GM23338 (cell line): ENCODE data around the gene TTLL5. TPM values are rescaled to one million over a fixed set of nuclear protein-coding genes. Genes with fewer than 3 reads are reported as not detected.
A peak's percentile ranks its signal among the peaks of the same experiment; 100 is the strongest.

Source experiments
- ATAC-seq: fragments of 200-7000 bp; cut with Tn5 transposase; 3 replicates; pipeline ENCODE4 v1.9.1; 2020
- DNase-seq: peaks from one replicate; pipeline ENCODE4 v3.0.0-alpha.2; 2015; ENCODE audit warnings: low spot score
- H2AFZ ChIP-seq: fragments of 200-600 bp; sonication (generic); 2 replicates; pipeline ENCODE4 v1.8.0; 2016; ENCODE audit warnings: antibody characterized with exemption, mild to moderate bottlenecking, moderate library complexity
- H3F3A ChIP-seq: fragments of 200-600 bp; sonication (generic); replicated peaks from 2 replicates; pipeline ENCODE4 v1.8.0; 2017; ENCODE audit warnings: antibody characterized with exemption, mixed run types, low read depth
- H3K27ac ChIP-seq: fragments of 200-600 bp; sonication (generic); 2 replicates; pipeline ENCODE4 v1.6.1; 2016; ENCODE audit warnings: low read depth
- H3K27me3 ChIP-seq: fragments of 200-600 bp; sonication (generic); 2 replicates; pipeline ENCODE4 v1.8.0; 2016; ENCODE audit warnings: mild to moderate bottlenecking, mixed run types, moderate library complexity; ENCODE audit not compliant: insufficient read depth
- H3K36me3 ChIP-seq: fragments of 200-600 bp; sonication (generic); 2 replicates; pipeline ENCODE4 v1.8.0; 2016; ENCODE audit warnings: mild to moderate bottlenecking; ENCODE audit not compliant: insufficient read depth
- H3K4me1 ChIP-seq: fragments of 200-600 bp; sonication (generic); 2 replicates; pipeline ENCODE4 v1.8.0; 2016; ENCODE audit warnings: mild to moderate bottlenecking, moderate library complexity; ENCODE audit not compliant: insufficient read depth
- H3K4me2 ChIP-seq: fragments of 200-600 bp; sonication (generic); 2 replicates; pipeline ENCODE4 v1.7.1; 2017; ENCODE audit warnings: mixed run types
- H3K4me3 ChIP-seq: fragments of 200-600 bp; sonication (generic); 2 replicates; pipeline ENCODE4 v1.6.1; 2016; ENCODE audit warnings: mixed run types
- H3K79me2 ChIP-seq: fragments of 200-600 bp; sonication (generic); replicated peaks from 2 replicates; pipeline ENCODE4 v1.8.0; 2017; ENCODE audit warnings: mild to moderate bottlenecking; ENCODE audit not compliant: insufficient read depth
- H3K9me2 ChIP-seq: fragments of 200-600 bp; sonication (generic); 2 replicates; pipeline ENCODE4 v1.8.0; 2017; ENCODE audit not compliant: insufficient read depth
- H4K20me1 ChIP-seq: fragments of 200-600 bp; sonication (generic); replicated peaks from 2 replicates; pipeline ENCODE4 v1.8.0; 2017; ENCODE audit warnings: mild to moderate bottlenecking; ENCODE audit not compliant: insufficient read depth
- H3K27ac Mint-ChIP-seq: 2 replicates; pipeline ENCODE4 v1.8.0; 2020; ENCODE audit warnings: inconsistent platforms, mild to moderate bottlenecking, moderate library complexity, mixed read lengths
- H3K27me3 Mint-ChIP-seq: 3 replicates; pipeline ENCODE4 v1.8.0; 2022; ENCODE audit warnings: low read depth, mild to moderate bottlenecking, moderate library complexity, mixed read lengths, inconsistent platforms; ENCODE audit not compliant: insufficient read depth, poor library complexity
- H3K36me3 Mint-ChIP-seq: 3 replicates; pipeline ENCODE4 v1.8.0; 2021; ENCODE audit warnings: low read depth, mild to moderate bottlenecking, inconsistent platforms, moderate library complexity, mixed read lengths
- H3K4me1 Mint-ChIP-seq: 3 replicates; pipeline ENCODE4 v1.8.0; 2020; ENCODE audit warnings: mild to moderate bottlenecking, inconsistent platforms, mixed read lengths
- H3K4me3 Mint-ChIP-seq: 3 replicates; pipeline ENCODE4 v1.8.0; 2021; ENCODE audit warnings: moderate library complexity, mild to moderate bottlenecking, inconsistent platforms, mixed read lengths
- H3K9me3 Mint-ChIP-seq: 3 replicates; pipeline ENCODE4 v1.8.0; 2020; ENCODE audit warnings: moderate library complexity, mild to moderate bottlenecking, inconsistent platforms, mixed read lengths
- CREB1 ChIP-seq: fragments of 250-450 bp; sonication (Bioruptor Pico); IDR thresholded peaks from 2 replicates; pipeline ENCODE4 v1.5.0; 2020; ENCODE audit warnings: low read depth, mild to moderate bottlenecking, moderate library complexity
- ETS1 ChIP-seq: IDR thresholded peaks from 2 replicates; pipeline ENCODE4 v1.6.1; 2016; ENCODE audit warnings: antibody characterized with exemption
- EZH2 ChIP-seq: fragments of 200-600 bp; sonication (generic); IDR thresholded peaks from one replicate; pipeline ENCODE4 v1.8.0; 2017; ENCODE audit warnings: antibody characterized with exemption, mild to moderate bottlenecking, low read depth; ENCODE audit not compliant: unreplicated experiment
- EZH2phosphoT487 ChIP-seq: fragments of 200-600 bp; sonication (generic); IDR thresholded peaks from one replicate; pipeline ENCODE4 v1.8.1; 2018; ENCODE audit warnings: antibody characterized with exemption; ENCODE audit not compliant: unreplicated experiment
- JUNB ChIP-seq: IDR thresholded peaks from one replicate; pipeline ENCODE4 v1.6.1; 2016; ENCODE audit warnings: antibody characterized with exemption; ENCODE audit not compliant: unreplicated experiment
- NANOG ChIP-seq: IDR thresholded peaks from 2 replicates; pipeline ENCODE4 v1.6.1; 2016; ENCODE audit warnings: antibody characterized with exemption, borderline replicate concordance
- POLR2AphosphoS5 ChIP-seq: IDR thresholded peaks from 2 replicates; pipeline ENCODE4 v1.6.1; 2016; ENCODE audit warnings: antibody characterized with exemption, low read depth
- STAT1 ChIP-seq: IDR thresholded peaks from one replicate; pipeline ENCODE4 v1.6.1; 2016; ENCODE audit warnings: antibody characterized with exemption; ENCODE audit not compliant: unreplicated experiment
- ZNF331 ChIP-seq: fragments of 250-450 bp; sonication (Bioruptor Pico); IDR thresholded peaks from 2 replicates; pipeline ENCODE4 v1.5.0; 2020; ENCODE audit warnings: low read depth, mild to moderate bottlenecking, moderate library complexity
- polyA plus RNA-seq: library from polyadenylated mRNA; unstranded; fragments of >200 nt; fragmentation: Nextera tagmentation; extraction: Ambion mirVana; gene quantifications from 2 replicates; pipeline ENCODE4 v1.2.1, GENCODE V29; 2016
- total RNA-seq: library from RNA; depleted of rRNA; stranded (reverse); fragments of >200 nt; shearing (Covaris generic); gene quantifications from 2 replicates; pipeline ENCODE4 v1.2.3, GENCODE V29; 2014
- TF ChIP-seq, protein P1 (sequence below): fragments of 250-450 bp; sonication (Bioruptor Pico); IDR thresholded peaks from 2 replicates; pipeline ENCODE4 v1.5.0; 2020; ENCODE audit warnings: mild to moderate bottlenecking, moderate library complexity
- TF ChIP-seq, protein P2 (sequence below): IDR thresholded peaks from one replicate; pipeline ENCODE4 v1.6.1; 2018; ENCODE audit warnings: antibody characterized with exemption; ENCODE audit not compliant: unreplicated experiment

The TTLL5 gene
- total and polyA plus RNA-seq, 2 experiments from 2014 or later = 33.5 to 35.4 TPM

DNA sequence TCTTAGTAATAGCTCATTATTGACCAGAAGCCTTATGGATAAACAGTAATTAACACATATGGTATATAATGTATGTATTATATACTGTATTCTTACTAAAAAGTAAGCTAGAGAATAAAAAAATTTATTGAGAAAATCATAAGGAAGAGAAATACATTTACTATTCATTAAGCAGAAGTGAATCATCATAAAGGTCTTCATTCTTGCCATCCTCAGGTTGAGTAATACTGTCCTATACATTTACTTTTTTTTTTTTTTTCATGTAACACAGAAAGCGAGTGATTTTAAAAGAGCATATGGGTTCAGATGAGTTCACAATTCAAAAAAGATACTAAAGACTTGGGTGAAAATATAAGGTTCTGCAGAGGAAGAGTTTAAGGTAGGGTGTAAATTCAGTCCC lies 168.3 kb downstream of the TTLL5 start (continued):
- TF ChIP-seq, protein P1, sequence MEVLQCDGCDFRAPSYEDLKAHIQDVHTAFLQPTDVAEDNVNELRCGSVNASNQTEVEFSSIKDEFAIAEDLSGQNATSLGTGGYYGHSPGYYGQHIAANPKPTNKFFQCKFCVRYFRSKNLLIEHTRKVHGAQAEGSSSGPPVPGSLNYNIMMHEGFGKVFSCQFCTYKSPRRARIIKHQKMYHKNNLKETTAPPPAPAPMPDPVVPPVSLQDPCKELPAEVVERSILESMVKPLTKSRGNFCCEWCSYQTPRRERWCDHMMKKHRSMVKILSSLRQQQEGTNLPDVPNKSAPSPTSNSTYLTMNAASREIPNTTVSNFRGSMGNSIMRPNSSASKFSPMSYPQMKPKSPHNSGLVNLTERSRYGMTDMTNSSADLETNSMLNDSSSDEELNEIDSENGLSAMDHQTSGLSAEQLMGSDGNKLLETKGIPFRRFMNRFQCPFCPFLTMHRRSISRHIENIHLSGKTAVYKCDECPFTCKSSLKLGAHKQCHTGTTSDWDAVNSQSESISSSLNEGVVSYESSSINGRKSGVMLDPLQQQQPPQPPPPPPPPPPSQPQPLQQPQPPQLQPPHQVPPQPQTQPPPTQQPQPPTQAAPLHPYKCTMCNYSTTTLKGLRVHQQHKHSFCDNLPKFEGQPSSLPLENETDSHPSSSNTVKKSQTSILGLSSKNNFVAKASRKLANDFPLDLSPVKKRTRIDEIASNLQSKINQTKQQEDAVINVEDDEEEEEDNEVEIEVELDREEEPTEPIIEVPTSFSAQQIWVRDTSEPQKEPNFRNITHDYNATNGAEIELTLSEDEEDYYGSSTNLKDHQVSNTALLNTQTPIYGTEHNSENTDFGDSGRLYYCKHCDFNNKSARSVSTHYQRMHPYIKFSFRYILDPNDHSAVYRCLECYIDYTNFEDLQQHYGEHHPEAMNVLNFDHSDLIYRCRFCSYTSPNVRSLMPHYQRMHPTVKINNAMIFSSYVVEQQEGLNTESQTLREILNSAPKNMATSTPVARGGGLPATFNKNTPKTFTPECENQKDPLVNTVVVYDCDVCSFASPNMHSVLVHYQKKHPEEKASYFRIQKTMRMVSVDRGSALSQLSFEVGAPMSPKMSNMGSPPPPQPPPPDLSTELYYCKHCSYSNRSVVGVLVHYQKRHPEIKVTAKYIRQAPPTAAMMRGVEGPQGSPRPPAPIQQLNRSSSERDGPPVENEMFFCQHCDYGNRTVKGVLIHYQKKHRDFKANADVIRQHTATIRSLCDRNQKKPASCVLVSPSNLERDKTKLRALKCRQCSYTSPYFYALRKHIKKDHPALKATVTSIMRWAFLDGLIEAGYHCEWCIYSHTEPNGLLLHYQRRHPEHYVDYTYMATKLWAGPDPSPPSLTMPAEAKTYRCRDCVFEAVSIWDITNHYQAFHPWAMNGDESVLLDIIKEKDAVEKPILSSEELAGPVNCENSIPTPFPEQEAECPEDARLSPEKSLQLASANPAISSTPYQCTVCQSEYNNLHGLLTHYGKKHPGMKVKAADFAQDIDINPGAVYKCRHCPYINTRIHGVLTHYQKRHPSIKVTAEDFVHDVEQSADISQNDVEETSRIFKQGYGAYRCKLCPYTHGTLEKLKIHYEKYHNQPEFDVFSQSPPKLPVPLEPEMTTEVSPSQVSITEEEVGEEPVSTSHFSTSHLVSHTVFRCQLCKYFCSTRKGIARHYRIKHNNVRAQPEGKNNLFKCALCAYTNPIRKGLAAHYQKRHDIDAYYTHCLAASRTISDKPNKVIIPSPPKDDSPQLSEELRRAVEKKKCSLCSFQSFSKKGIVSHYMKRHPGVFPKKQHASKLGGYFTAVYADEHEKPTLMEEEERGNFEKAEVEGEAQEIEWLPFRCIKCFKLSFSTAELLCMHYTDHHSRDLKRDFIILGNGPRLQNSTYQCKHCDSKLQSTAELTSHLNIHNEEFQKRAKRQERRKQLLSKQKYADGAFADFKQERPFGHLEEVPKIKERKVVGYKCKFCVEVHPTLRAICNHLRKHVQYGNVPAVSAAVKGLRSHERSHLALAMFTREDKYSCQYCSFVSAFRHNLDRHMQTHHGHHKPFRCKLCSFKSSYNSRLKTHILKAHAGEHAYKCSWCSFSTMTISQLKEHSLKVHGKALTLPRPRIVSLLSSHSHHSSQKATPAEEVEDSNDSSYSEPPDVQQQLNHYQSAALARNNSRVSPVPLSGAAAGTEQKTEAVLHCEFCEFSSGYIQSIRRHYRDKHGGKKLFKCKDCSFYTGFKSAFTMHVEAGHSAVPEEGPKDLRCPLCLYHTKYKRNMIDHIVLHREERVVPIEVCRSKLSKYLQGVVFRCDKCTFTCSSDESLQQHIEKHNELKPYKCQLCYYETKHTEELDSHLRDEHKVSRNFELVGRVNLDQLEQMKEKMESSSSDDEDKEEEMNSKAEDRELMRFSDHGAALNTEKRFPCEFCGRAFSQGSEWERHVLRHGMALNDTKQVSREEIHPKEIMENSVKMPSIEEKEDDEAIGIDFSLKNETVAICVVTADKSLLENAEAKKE = no peak
- TF ChIP-seq ZNF331 (CRISPR knock-in tag) = no peak
- TF ChIP-seq EZH2 = no peak

DNA sequence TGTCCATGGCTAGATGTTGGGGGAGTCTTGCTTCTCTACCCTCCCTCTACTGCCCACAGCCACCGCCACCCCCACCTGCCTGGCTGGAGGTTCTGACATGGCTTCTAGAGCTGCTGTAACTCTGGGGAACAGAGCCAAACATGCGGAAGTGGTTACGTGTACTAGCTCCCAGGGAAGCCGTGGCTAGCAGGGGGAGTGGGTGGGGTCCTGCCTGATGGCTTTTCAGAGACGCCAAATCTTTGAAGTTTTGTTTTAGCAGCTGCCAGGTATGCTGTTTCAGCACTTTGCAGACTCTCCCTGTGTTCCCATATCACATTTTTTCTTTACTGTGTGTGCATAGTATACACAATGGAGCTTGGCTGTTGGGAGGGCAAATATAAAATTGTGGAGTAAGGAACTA lies 170.4 kb downstream of the TTLL5 start:
- no peaks in the 10 kb centered on the region for H3F3A ChIP-seq
- Mint-ChIP-seq H3K9me3 (no peaks in the 10 kb centered on the region), H3K4me1 (peaks cover 4% of the 10 kb centered on the region; the same call in 1 of the 3 replicates), H3K27me3 (no peaks in the 10 kb centered on the region), H3K27ac (no peak overlapping the region), H3K36me3 (no peaks in the 10 kb centered on the region), H3K4me3 (no peak overlapping the region)
- no peak overlapping the region for H3K4me2 ChIP-seq
- H3K4me3 ChIP-seq = no peak overlapping the region
- H3K27ac ChIP-seq = no peak overlapping the region
- no peaks in the 10 kb centered on the region for H3K27me3 ChIP-seq
- no peaks in the 10 kb centered on the region for H3K79me2 ChIP-seq
- no peak overlapping the region for H2AFZ ChIP-seq
- peak; percentile 63 for ATAC-seq
- no peaks in the 10 kb centered on the region for H3K9me2 ChIP-seq
- H4K20me1 ChIP-seq = peaks cover 4% of the 10 kb centered on the region; the same call in 1 of the 2 replicates
- H3K36me3 ChIP-seq = no peaks in the 10 kb centered on the region
- H3K4me1 ChIP-seq = no peaks in the 10 kb centered on the region
- DNase-seq = no peak
- TF ChIP-seq NANOG = no peak
- TF ChIP-seq, protein P2, sequence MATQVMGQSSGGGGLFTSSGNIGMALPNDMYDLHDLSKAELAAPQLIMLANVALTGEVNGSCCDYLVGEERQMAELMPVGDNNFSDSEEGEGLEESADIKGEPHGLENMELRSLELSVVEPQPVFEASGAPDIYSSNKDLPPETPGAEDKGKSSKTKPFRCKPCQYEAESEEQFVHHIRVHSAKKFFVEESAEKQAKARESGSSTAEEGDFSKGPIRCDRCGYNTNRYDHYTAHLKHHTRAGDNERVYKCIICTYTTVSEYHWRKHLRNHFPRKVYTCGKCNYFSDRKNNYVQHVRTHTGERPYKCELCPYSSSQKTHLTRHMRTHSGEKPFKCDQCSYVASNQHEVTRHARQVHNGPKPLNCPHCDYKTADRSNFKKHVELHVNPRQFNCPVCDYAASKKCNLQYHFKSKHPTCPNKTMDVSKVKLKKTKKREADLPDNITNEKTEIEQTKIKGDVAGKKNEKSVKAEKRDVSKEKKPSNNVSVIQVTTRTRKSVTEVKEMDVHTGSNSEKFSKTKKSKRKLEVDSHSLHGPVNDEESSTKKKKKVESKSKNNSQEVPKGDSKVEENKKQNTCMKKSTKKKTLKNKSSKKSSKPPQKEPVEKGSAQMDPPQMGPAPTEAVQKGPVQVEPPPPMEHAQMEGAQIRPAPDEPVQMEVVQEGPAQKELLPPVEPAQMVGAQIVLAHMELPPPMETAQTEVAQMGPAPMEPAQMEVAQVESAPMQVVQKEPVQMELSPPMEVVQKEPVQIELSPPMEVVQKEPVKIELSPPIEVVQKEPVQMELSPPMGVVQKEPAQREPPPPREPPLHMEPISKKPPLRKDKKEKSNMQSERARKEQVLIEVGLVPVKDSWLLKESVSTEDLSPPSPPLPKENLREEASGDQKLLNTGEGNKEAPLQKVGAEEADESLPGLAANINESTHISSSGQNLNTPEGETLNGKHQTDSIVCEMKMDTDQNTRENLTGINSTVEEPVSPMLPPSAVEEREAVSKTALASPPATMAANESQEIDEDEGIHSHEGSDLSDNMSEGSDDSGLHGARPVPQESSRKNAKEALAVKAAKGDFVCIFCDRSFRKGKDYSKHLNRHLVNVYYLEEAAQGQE = no peak
- TF ChIP-seq JUNB = no peak
- no peak for TF ChIP-seq POLR2AphosphoS5
- no peak for TF ChIP-seq STAT1
- no peak for TF ChIP-seq CREB1 (CRISPR knock-in tag)
- no peak for TF ChIP-seq ETS1
- TF ChIP-seq EZH2phosphoT487 = no peak
- TF ChIP-seq ZNF331 (CRISPR knock-in tag) = no peak
